Posterior vena cava (tissue), 2 donors: ENCODE measurements around the gene PDE4DIP. TPM values are rescaled to one million over a fixed set of nuclear protein-coding genes. Genes with fewer than 3 reads are reported as not detected.
A peak's percentile ranks its signal among the peaks of the same experiment; 100 is the strongest.
"Not testable (repeated sequence)": the region's sequence is repeated elsewhere in the genome, so short reads cannot be mapped to it uniquely, and the experiment has no call there.

Source experiments
- DNase-seq: peaks from one replicate; pipeline ENCODE4 v3.0.0-alpha.2; 2020; ENCODE audit warnings: low spot score
- intact Hi-C, 2 donors: fragments of 100-400 bp; cut with DNase I; formaldehyde crosslinking; loops; one replicate each; pipeline versions ENCODE4 v1.14.1 to v1.14.2; 2022 to 2023
- long read RNA-seq, 2 donors: library from polyadenylated mRNA; unstranded; transcript quantifications; one replicate each; pipeline ENCODE4 v2.0.0, GENCODE V29; 2020 to 2021
- total RNA-seq, 2 donors: library from RNA; stranded (reverse); fragmentation: NEBNext Ultra II Directional; extraction: Animal tissue kit (Norgen Biotek cat#: 25700); gene quantifications; one replicate each; pipeline ENCODE4 v1.2.1, GENCODE V29; 2021
- donor health status: DM: yes; HTN: yes; CAD: no.
- donor health status: DM: yes; HTN: yes; CAD: no.

PDE4DIP gene
- total RNA-seq = 100 to 1,000 TPM; 109 to 159 TPM
- long read RNA-seq, donor 1, full-length matches to known transcripts = 5 of 16 reads
- long read RNA-seq, donor 1, partial matches to known transcripts = 3 of 16 reads
- long read RNA-seq, donor 1, other reads (novel, unspliced or antisense) = 8 of 16 reads
- long read RNA-seq, donor 2, full-length matches to known transcripts = 8 of 76 reads
- long read RNA-seq, donor 2, partial matches to known transcripts = 54 of 76 reads
- long read RNA-seq, donor 2, other reads (novel, unspliced or antisense) = 14 of 76 reads

GRCh38 chr1:148844220-148844619 is at the start of gene PDE4DIP:
Gene PDE4DIP (plus strand): TSS chr1:148844428. CDS start chr1:148844775, 347 bp downstream.
- intact Hi-C loops = not testable (repeated sequence)
- DNase-seq = peak; percentile 84

- DNase-seq, intact Hi-C loops: not testable (repeated sequence)
Measured at GRCh38 chr1:148808268-148808928, 35.8 kb upstream of the PDE4DIP start.

- DNase-seq, intact Hi-C loops: not testable (repeated sequence)
Measured at GRCh38 chr1:148808929-148809283, 35.3 kb upstream of the PDE4DIP start.

GRCh38 chr1:148822180-148822579 is 22.0 kb upstream of the PDE4DIP start:
- intact Hi-C loops, DNase-seq: not testable (repeated sequence)

- DNase-seq, intact Hi-C loops: not testable (repeated sequence)
Measured at GRCh38 chr1:148823822-148824221, 20.4 kb upstream of the PDE4DIP start.

- DNase-seq, intact Hi-C loops: not testable (repeated sequence)
Measured at GRCh38 chr1:148825029-148825428, 19.2 kb upstream of the PDE4DIP start.

- DNase-seq, intact Hi-C loops: not testable (repeated sequence)
Measured at GRCh38 chr1:148828531-148828930, 15.7 kb upstream of the PDE4DIP start.

GRCh38 chr1:148828962-148829361 is 15.3 kb upstream of the PDE4DIP start:
- intact Hi-C loops, DNase-seq: not testable (repeated sequence)

GRCh38 chr1:148829365-148829764 is 14.9 kb upstream of the PDE4DIP start:
- DNase-seq, intact Hi-C loops: not testable (repeated sequence)

GRCh38 chr1:148841262-148841661 is 3.0 kb upstream of the PDE4DIP start:
- DNase-seq, intact Hi-C loops: not testable (repeated sequence)

- intact Hi-C loops, DNase-seq: not testable (repeated sequence)
Measured at GRCh38 chr1:148844651-148845050, 423 bp downstream of the PDE4DIP start.

GRCh38 chr1:148845068-148845467 is 840 bp downstream of the PDE4DIP start:
- DNase-seq, intact Hi-C loops: not testable (repeated sequence)

GRCh38 chr1:148850347-148850746 is 6.1 kb downstream of the PDE4DIP start:
- intact Hi-C loops, DNase-seq: not testable (repeated sequence)

GRCh38 chr1:148850840-148851239 is 6.6 kb downstream of the PDE4DIP start:
- intact Hi-C loops, DNase-seq: not testable (repeated sequence)

- intact Hi-C loops = not testable (repeated sequence)
Measured at GRCh38 chr1:148851684-148852083, 7.5 kb downstream of the PDE4DIP start.

GRCh38 chr1:148853363-148853762 is 9.1 kb downstream of the PDE4DIP start:
- DNase-seq, intact Hi-C loops: not testable (repeated sequence)

More at GRCh38 chr1:148851684-148852083, 7.5 kb downstream of the PDE4DIP start:
- DNase-seq = not testable (repeated sequence)

GRCh38 chr1:148854063-148854462 is 9.8 kb downstream of the PDE4DIP start:
- DNase-seq, intact Hi-C loops: not testable (repeated sequence)

GRCh38 chr1:148855367-148855766 is 11.1 kb downstream of the PDE4DIP start:
- intact Hi-C loops, DNase-seq: not testable (repeated sequence)

- intact Hi-C loops, DNase-seq: not testable (repeated sequence)
Measured at GRCh38 chr1:148860049-148860448, 15.8 kb downstream of the PDE4DIP start.

GRCh38 chr1:148860579-148861259 is 16.5 kb downstream of the PDE4DIP start:
- DNase-seq, intact Hi-C loops: not testable (repeated sequence)
